Stimulated activated CD8-positive, alpha-beta memory T cell treated with anti-CD3 and anti-CD28 coated beads, Interleukin-4, amount 100 ng/mL, for 1 hour (primary cell): Measurements from ENCODE around the gene ADAM33.
A peak's percentile ranks its signal among the peaks of the same experiment; 100 is the strongest.

Experiments
- DNase-seq, 2 donors: peaks; one replicate each; pipeline ENCODE4 v3.0.0-alpha.2; 2020; ENCODE audit warnings: low read depth in 2 of 2, low spot score in 1 of 2

ADAM33 gene

DNA sequence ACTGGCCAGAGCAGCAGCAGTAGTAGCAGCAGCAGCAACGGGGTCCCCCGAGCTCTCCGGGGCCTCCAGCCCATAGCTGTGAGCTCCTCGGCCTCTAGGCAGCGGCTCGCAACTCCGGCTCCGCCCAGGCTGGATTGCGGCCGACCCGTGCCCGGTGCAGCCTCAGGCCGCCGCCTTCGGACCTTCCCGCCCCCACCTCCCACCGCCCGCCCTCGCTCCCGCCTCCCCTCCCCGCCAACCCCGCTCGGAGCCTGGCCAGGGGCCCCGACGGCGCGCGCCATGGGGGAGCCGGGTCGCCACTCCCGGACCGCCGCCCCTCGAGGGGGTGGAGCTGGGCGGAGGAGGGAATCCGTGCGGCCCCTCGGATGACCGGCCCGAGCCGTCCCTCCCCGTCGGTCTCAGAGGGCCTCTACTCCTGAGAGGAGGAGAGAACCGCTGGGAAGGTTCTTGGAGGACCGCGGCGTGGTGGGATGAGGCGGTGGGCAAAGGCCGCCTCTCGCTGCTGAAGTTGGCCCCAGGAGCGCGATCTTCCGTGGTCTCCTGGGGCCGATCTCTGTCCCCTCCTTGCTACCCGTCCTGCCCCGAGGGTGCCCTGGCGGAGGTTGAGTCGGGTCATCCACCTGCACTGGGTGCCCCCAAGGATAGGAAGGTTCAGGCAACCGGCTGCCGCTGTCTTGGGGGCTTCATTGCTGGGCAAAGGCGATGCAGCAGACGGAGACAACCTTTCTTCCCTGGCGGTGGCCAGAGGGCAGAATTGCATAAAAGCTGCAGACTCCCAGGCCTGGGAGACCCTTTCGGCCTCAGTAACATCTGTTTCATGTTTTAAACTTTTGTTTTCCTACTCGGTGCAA, at the start of gene ADAM33:
Gene ADAM33 (minus strand): TSS at position 80 of the 851 bp plus-strand sequence. CDS start 6 bp downstream, at position 74.
- no peak for DNase-seq

GRCh38 chr20:3730803-3731672, 49.2 kb upstream of the ADAM33 start:
- no peak for DNase-seq

- DNase-seq = no peak
Observed at GRCh38 chr20:3729811-3730540, 48.2 kb upstream of the ADAM33 start.

DNA sequence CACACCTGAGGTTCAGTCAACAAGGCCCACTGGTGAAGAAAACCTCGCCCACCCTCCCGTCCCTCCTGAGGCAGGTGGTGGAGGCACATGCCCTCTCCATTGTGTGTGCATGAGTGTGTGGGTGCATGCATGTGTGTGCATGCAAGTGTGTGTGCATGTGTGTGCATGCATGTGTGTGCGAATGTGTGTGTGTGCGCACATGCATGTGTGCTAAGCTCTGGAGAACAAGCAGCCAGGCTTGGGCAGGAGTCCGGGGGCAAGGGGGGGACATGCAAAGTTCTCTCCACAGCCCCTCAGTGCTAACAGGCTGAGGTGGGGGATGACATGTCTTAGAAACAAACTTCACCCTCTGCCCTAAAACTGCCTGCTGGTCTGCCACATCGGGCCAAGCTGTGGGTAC, 47.6 kb upstream of the ADAM33 start:
- DNase-seq = no peak

DNA sequence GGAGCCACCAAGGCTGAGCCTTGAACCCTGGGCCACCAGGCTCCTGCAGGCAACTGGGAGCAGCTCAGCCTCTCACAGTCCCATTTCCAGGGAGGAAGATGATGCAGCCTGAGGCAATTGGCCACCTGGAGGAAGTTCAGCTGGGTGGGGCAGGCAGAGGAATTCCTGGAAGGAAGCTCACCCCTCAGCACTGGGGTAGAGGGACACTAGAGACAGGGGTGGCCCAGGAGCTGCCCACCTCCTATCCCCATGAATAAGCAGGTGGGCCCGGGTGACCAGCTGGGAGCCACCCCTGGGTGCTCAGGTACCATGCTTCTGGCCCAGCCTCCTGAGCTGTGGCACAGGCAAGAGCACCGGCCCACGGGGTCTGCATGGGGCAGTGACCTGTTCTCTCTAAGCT, 47.1 kb upstream of the ADAM33 start:
- DNase-seq = no peak

- no peak for DNase-seq
Observed at GRCh38 chr20:3728354-3728753, 46.5 kb upstream of the ADAM33 start.

DNA sequence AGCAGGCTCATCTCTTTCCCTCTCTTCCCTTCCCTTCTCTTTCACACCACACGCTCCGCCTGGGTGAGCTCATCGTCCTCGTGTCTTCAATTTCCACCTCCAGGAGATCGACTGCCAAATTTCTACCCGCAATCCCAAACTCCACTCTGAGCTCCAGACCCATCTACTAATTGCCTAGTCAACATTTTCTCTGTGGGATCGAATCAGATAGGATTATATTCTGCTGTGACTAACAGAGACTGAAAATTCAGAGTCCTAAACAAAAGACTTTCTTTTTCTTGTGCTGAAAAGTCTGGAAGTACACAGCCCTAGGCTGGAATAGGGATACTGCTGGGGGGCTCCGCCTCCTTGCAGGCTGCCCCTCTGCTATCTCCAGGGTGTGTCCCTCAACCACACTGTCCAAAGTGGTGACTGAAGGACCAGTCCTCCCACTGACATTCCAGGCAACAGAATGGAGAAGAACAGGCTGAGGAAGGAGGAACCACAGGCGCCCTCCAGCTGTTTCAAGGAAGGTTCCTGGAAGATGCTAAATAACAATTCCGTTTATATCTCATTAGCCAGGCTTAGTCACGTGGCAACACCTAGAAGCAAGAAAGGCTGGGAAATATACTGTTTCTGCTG, 45.7 kb upstream of the ADAM33 start:
- DNase-seq = no peak

DNA sequence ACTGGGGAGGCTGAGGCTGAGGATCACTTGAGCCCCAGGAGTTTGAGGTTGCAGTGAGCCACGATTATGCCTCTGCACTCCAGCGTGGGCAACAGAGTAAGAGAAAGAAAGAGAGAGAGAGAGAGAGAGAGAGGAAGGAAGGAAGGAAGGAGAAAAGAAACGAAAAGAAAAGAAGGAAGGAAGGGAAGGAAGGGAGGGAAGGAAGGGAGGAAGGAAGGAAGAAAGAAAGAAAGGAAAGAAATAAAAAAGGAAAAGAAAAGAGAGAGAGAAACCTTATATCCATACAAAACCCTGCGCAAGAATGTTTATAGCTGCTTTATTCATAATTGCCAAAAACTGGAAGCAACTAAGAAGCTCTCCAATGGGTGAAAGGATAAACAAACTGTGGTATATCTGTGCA, 42.5 kb upstream of the ADAM33 start:
- no peak for DNase-seq

GRCh38 chr20:3723284-3723683, 41.5 kb upstream of the ADAM33 start:
- no peak for DNase-seq

GRCh38 chr20:3721912-3722311, 40.1 kb upstream of the ADAM33 start:
- no peak for DNase-seq

- DNase-seq = no peak
Observed at GRCh38 chr20:3720626-3721025, 38.8 kb upstream of the ADAM33 start.

GRCh38 chr20:3720068-3720467, 38.3 kb upstream of the ADAM33 start:
- DNase-seq = no peak

DNA sequence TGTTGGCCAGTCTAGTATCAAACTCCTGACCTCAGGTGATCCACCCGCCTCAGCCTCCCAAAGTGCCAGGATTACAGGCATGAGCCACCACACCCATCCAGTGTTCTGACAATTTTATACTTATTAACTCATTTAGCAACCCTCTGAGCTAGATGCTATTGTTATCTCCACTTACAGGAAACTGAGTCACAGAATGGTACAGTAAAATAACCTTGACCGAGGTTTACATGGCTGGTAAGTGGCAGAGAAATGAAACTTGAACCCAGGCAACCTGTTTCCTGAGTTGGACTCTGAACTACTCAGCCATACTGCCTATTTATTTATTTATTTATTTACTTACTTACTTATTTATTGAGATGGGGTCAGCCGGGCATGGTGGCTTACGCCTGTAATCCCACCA, 37.2 kb upstream of the ADAM33 start:
- no peak for DNase-seq

GRCh38 chr20:3716195-3716834, 34.5 kb upstream of the ADAM33 start:
- DNase-seq = no peak

DNA sequence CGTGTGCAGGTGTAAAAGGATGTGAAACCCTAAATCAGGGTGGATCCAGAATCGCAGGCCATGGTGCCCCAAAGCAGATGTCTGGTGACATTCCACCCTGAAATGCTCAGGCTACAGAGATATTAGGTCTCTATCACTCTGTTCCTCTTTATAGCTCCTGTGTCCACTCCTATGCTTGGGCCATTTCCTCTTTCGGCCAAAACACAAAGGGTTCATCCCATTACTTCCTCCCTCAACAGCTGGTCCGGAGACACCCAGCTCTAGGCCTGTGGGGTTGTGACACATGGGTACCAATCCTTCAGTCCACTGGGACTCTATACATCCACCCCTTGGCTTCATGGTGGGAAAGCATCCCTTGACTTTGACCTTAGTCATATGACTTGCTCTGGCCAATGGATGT, 32.3 kb upstream of the ADAM33 start:
- DNase-seq = no peak

DNA sequence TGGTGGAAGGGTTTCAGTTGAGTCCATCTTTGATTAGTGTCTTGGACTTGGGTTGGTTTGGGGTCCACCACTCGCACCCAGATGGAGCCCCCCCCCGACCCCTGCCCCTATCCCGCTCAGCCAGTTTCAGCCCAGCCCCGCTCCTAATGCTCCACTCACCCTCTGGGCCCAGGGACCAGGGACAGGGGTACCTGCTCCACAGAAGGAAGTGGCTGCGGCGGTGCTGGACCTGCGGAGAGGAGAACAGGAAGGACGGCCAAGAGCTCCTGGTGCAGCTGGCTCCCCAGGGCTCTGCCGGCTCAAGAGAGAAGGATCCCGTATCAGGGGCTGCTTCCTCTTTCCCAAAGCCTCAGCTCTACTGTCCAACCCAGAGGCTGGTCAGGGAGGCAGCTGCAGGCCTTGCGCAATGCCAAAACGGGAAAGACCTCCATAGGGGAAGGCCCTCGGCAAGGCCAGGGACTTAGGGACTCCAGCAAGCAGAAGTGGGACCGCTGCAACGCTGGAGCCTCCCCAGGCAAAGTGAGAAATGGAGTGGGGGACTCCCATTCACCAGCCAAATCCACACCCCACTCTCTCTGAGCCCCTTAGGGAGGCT, 30.6 kb upstream of the ADAM33 start, which contains the start of gene SIGLEC1:
Gene SIGLEC1 (minus strand): TSS at position 322 of the 595 bp plus-strand sequence. CDS start 5,472 bp downstream, outside the sequence.
- DNase-seq = no peak

GRCh38 chr20:3711484-3711941, 29.7 kb upstream of the ADAM33 start:
- no peak for DNase-seq

DNA sequence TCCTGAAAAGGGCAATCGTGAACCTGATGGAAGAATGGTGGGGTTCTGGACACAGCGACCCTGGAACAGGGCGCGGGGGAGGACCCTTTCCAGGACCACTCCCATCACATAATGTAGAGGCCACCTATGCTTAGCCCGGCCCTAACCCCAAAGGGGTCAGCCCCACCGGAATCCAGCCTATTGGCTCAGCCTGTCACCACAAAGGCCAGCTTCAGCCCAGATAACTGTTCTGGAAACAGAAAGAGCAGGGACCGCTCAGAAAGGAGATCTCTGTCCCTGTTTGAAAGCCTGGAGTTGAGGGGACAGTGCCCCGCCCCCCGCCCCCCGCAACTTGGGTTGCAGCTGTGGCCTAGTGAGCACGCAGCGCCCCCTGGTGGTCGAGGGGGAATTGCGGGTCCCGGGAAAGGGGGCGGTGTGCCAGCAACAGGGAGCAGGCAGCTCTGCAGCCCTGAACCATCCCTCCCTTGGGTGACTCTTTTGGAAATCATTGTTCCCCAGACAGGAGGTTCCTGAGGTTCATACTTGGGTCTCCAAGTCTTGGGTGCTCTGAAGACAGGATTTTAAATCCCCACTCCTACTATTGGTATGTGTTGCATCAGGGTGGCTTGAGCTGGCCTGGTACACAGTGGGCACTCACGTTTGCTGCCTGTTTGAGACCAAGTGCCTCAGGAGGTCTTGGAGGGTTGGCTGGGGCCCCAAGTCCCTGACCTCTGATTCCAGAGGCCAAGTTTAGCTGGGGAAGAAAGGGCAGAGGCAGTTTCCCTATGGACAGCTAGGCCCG, 29.1 kb upstream of the ADAM33 start:
- DNase-seq = peak; percentile 42 to 59

- no peak for DNase-seq
Observed at GRCh38 chr20:3710011-3710466, 28.2 kb upstream of the ADAM33 start.
